GM19238 (cell line): ENCODE results near the gene ETNK2.

Experiments used
- DNase-seq: peaks from one replicate; pipeline ENCODE4 v3.0.0; 2011; ENCODE audit warnings: low spot score; ENCODE audit not compliant: insufficient read length

ETNK2 gene

GRCh38 chr1:204126956-204127355 is 24.9 kb downstream of the ETNK2 start:
- DNase-seq, result no peak

GRCh38 chr1:204126386-204126785 is 25.5 kb downstream of the ETNK2 start:
- DNase-seq, result no peak

- DNase-seq, result no peak
These were observed 26.0 kb downstream of the ETNK2 start for GRCh38 chr1:204125759-204126351.

GRCh38 chr1:204124639-204125038 is 27.2 kb downstream of the ETNK2 start:
- DNase-seq, result no peak

GRCh38 chr1:204123376-204123775 is 28.5 kb downstream of the ETNK2 start:
- DNase-seq, result no peak

GRCh38 chr1:204121840-204122555 is 29.8 kb downstream of the ETNK2 start:
- no peak for DNase-seq

- DNase-seq, result no peak
These were observed 35.3 kb downstream of the ETNK2 start for GRCh38 chr1:204116539-204116938.

GRCh38 chr1:204115116-204115515 is 36.7 kb downstream of the ETNK2 start:
- DNase-seq, result no peak

GRCh38 chr1:204114606-204115005 is 37.2 kb downstream of the ETNK2 start:
- DNase-seq, result no peak

GRCh38 chr1:204113896-204114295 is 37.9 kb downstream of the ETNK2 start:
- no peak for DNase-seq

GRCh38 chr1:204112876-204113730 is 38.7 kb downstream of the ETNK2 start:
- DNase-seq, result no peak

GRCh38 chr1:204110894-204111633 is 40.8 kb downstream of the ETNK2 start:
- DNase-seq, result no peak

- DNase-seq, result no peak
These were observed 43.3 kb downstream of the ETNK2 start for GRCh38 chr1:204108312-204109141.

GRCh38 chr1:204107892-204108291 is 44.0 kb downstream of the ETNK2 start:
- DNase-seq, result no peak

- no peak for DNase-seq
These were observed 45.0 kb downstream of the ETNK2 start for GRCh38 chr1:204106825-204107224.

- no peak for DNase-seq
These were observed 46.7 kb downstream of the ETNK2 start for GRCh38 chr1:204105131-204105515.

- DNase-seq, result no peak
These were observed 47.3 kb downstream of the ETNK2 start for GRCh38 chr1:204104331-204105130.

- DNase-seq, result no peak
These were observed 48.5 kb downstream of the ETNK2 start for GRCh38 chr1:204103431-204103741.

- DNase-seq, result no peak
These were observed 49.0 kb downstream of the ETNK2 start for GRCh38 chr1:204102739-204103430.
